Endothelial cell of umbilical vein (primary cell): ENCODE data around the gene ANKH. TPM values are rescaled to one million over a fixed set of nuclear protein-coding genes. Genes with fewer than 3 reads are reported as not detected.

ENCODE experiments used
- BruUV-seq: library from RNA; stranded (reverse); fragments of 400-500 nt; replicated peaks from 2 replicates; lab custom pipeline; 2021; lab: Mats Ljungman, UMichigan
- CTCF ChIA-PET: fragments of 300-600, 350-600 bp; sonication (Branson Sonifier 250); formaldehyde crosslinking; loops from one replicate; lab custom pipeline; 2021; ENCODE audit warnings: antibody characterized with exemption, inconsistent platforms; lab: Charles Lee
- POLR2A ChIA-PET: fragments of 300-600, 350-600 bp; sonication (Branson Sonifier 250); formaldehyde crosslinking; loops from one replicate; lab custom pipeline; 2021; ENCODE audit warnings: antibody characterized with exemption, inconsistent platforms; lab: Charles Lee
- DNase-seq: peaks from one replicate; pipeline ENCODE4 v3.0.0-alpha.2; 2011; ENCODE audit warnings: low read depth, low spot score
- FAIRE-seq: peaks from 2 replicates; lab custom pipeline; 2011; peaks lifted over from hg19 to GRCh38; lab: Jason Lieb, UNC
- H2AFZ ChIP-seq: 2 replicates; pipeline ENCODE4 v1.6.0; 2012; ENCODE audit warnings: low read depth, low read length, control low read depth, inconsistent platforms
- H3K27ac ChIP-seq: 2 replicates; pipeline ENCODE4 v1.5.1; 2011; ENCODE audit warnings: low read depth, mild to moderate bottlenecking, control low read depth, low read length, moderate library complexity; ENCODE audit not compliant: insufficient read depth
- H3K27me3 ChIP-seq, 2 experiments: 2 replicates each; pipeline versions ENCODE4 v1.6.0 to v1.6.1; 2011; ENCODE audit warnings: low read length in 2 of 2, mixed read lengths in 1 of 2; ENCODE audit not compliant: control insufficient read depth in 2 of 2, insufficient read depth in 2 of 2
- H3K36me3 ChIP-seq, 2 experiments: 2 replicates in 1 of 2; 3 replicates in 1 of 2; pipeline ENCODE4 v1.5.1; 2011; ENCODE audit warnings: low read length in 2 of 2, mild to moderate bottlenecking in 1 of 2, moderate library complexity in 1 of 2; ENCODE audit not compliant: control insufficient read depth in 2 of 2, insufficient read depth in 2 of 2; ENCODE audit errors: extremely low read depth in 1 of 2
- H3K4me1 ChIP-seq: 3 replicates; pipeline ENCODE4 v1.5.1; 2011; ENCODE audit warnings: mild to moderate bottlenecking, low read length; ENCODE audit not compliant: control insufficient read depth, insufficient read depth; ENCODE audit errors: extremely low read depth
- H3K4me2 ChIP-seq: 2 replicates; pipeline ENCODE4 v1.6.1; 2011; ENCODE audit warnings: low read length, control low read depth, mixed read lengths; ENCODE audit not compliant: insufficient read depth
- H3K4me3 ChIP-seq, 3 experiments: fragments of 200-600 bp in 1 of 3; sonication (generic), shearing (Covaris generic) in 1 of 3; replicated peaks in 1 of 3; 2 replicates each; pipeline ENCODE4 v1.5.1; 2011 to 2016; ENCODE audit warnings: control low read depth in 3 of 3, low read length in 3 of 3, mild to moderate bottlenecking in 2 of 3, inconsistent platforms in 1 of 3, low read depth in 1 of 3, moderate library complexity in 1 of 3; ENCODE audit not compliant: insufficient read depth in 1 of 3
- H3K79me2 ChIP-seq: 2 replicates; pipeline ENCODE4 v1.6.0; 2012; ENCODE audit warnings: low read length, inconsistent platforms; ENCODE audit not compliant: control insufficient read depth, insufficient read depth
- H3K9ac ChIP-seq: replicated peaks from 2 replicates; pipeline ENCODE3; 2011; ENCODE audit warnings: low read length, control low read depth; ENCODE audit not compliant: insufficient read depth; ENCODE audit errors: extremely low read depth
- H3K9me1 ChIP-seq: replicated peaks from 3 replicates; pipeline ENCODE4 v1.6.0; 2011; ENCODE audit warnings: mild to moderate bottlenecking, low read length; ENCODE audit not compliant: control insufficient read depth, insufficient read depth; ENCODE audit errors: extremely low read depth
- H3K9me3 ChIP-seq: replicated peaks from 2 replicates; pipeline ENCODE4 v1.5.1; 2012; ENCODE audit warnings: low read length, inconsistent platforms; ENCODE audit not compliant: control insufficient read depth, insufficient read depth
- H4K20me1 ChIP-seq: replicated peaks from 2 replicates; pipeline ENCODE3; 2011; ENCODE audit warnings: mild to moderate bottlenecking, low read length; ENCODE audit not compliant: control insufficient read depth, insufficient read depth; ENCODE audit errors: extremely low read depth
- CTCF ChIP-seq, 2 donors: IDR thresholded peaks; 1 replicate in 1 of 2; 2 replicates in 1 of 2; pipeline ENCODE4 v1.5.1; 2011; ENCODE audit warnings: low read length in 2 of 2, mild to moderate bottlenecking in 2 of 2, moderate library complexity in 2 of 2, control low read depth in 1 of 2, inconsistent platforms in 1 of 2, low read depth in 1 of 2; ENCODE audit not compliant: insufficient read depth in 1 of 2; ENCODE audit errors: extremely low read depth in 1 of 2
- EZH2 ChIP-seq: IDR thresholded peaks from 2 replicates; pipeline ENCODE4 v1.6.1; 2012; ENCODE audit warnings: borderline replicate concordance, low read depth, mild to moderate bottlenecking, moderate library complexity, low read length, inconsistent platforms; ENCODE audit not compliant: severe bottlenecking
- FOS ChIP-seq: IDR thresholded peaks from 2 replicates; pipeline ENCODE4 v1.6.1; 2011; ENCODE audit warnings: mild to moderate bottlenecking, low read length, moderate library complexity, borderline replicate concordance; ENCODE audit not compliant: insufficient read depth
- GATA2 ChIP-seq: IDR thresholded peaks from 2 replicates; pipeline ENCODE4 v1.7.0; 2011; ENCODE audit warnings: low read depth, mild to moderate bottlenecking, moderate library complexity, mixed read lengths, low read length; ENCODE audit not compliant: insufficient read length, insufficient read depth
- JUN ChIP-seq: IDR thresholded peaks from 2 replicates; pipeline ENCODE4 v1.6.1; 2011; ENCODE audit warnings: borderline replicate concordance, low read depth; ENCODE audit not compliant: insufficient read length, insufficient read depth
- MAX ChIP-seq: IDR thresholded peaks from 2 replicates; pipeline ENCODE4 v1.6.1; 2011; ENCODE audit not compliant: insufficient read depth, insufficient read length
- MYC ChIP-seq: IDR thresholded peaks from one replicate; pipeline ENCODE4 v1.6.1; 2011; ENCODE audit warnings: mild to moderate bottlenecking, low read depth, low read length
- POLR2A ChIP-seq: IDR thresholded peaks from 2 replicates; pipeline ENCODE4 v1.6.1; 2012; ENCODE audit warnings: low read depth, mild to moderate bottlenecking, control low read depth, low read length
- POLR2AphosphoS5 ChIP-seq: IDR thresholded peaks from 2 replicates; pipeline ENCODE4 v1.6.1; 2012; ENCODE audit warnings: low read depth, mild to moderate bottlenecking, control low read depth, low read length, moderate library complexity; ENCODE audit not compliant: insufficient read depth
- dilution Hi-C: fragments of 300-500 bp; cut with MboI; formaldehyde crosslinking; loops from one replicate; pipeline ENCODE4 v1.15.0; 2019; ENCODE audit warnings: low sequenced_read_pairs; ENCODE audit not compliant: extremely low pct_ligation_motif_present
- intact Hi-C: fragments of 100-400 bp; cut with micrococcal nuclease; formaldehyde crosslinking; loops from one replicate; pipeline ENCODE4 v1.10.0; 2022
- polyA plus RNA-seq, 4 experiments: library from polyadenylated mRNA; depleted of rRNA in 3 of 4; stranded (reverse) in 3 of 4; unstranded in 1 of 4; fragments of >200 nt; gene quantifications; 2 replicates each; pipeline versions ENCODE4 v1.2.1 to v1.2.3, GENCODE V29; 2011 to 2012; ENCODE audit warnings: missing spikeins in 1 of 4
- total RNA-seq: library from RNA; stranded (reverse); gene quantifications from 2 replicates; pipeline ENCODE4 v1.2.3, GENCODE V29; 2021

The ANKH gene
- total and polyA plus RNA-seq, 2 donors (not counting 3 experiments of a cell fraction or from before 2014, with no cell fraction given): 12.7 to 31.4 TPM

GRCh38 chr5:14702238-14702839 lies 169.2 kb downstream of the ANKH start:
- Histone ChIP-seq H3K9me3 (no peaks in the 10 kb centered on the region), H3K36me3 (peaks cover 5 to 10% of the 10 kb centered on the region in 2 experiments), H3K4me1 (peaks cover 13% of the 10 kb centered on the region), H2AFZ (no peak overlapping the region), H3K4me2 (no peak overlapping the region), H3K9me1 (no peaks in the 10 kb centered on the region), H4K20me1 (no peaks in the 10 kb centered on the region), H3K27me3 (no peaks in the 10 kb centered on the region), H3K9ac (no peak overlapping the region), H3K4me3 (no peak overlapping the region), H3K27ac (no peak overlapping the region), H3K79me2 (no peaks in the 10 kb centered on the region)
- no TSS peak for BruUV-seq
- TF ChIP-seq MYC (no peak), CTCF (IDR thresholded peaks at IDR 0.05; ENCODE audit: extremely low read depth in 1 of 2, insufficient read depth in 1 of 2, low read depth in 1 of 2, low read length in 2 of 2) (no peak), EZH2 (no peak), POLR2A (no peak), POLR2AphosphoS5 (no peak), MAX (no peak), GATA2 (no peak), JUN (no peak), FOS (no peak)
- ChIA-PET POLR2A (no interaction called here), CTCF (interaction anchor here (1.6 to 3.6 kb wide), 3 partner anchors 17 to 302 kb away, joined by 3 to 20 read pairs (median 3); no protein-coding TSS in a partner anchor)
- intact Hi-C loops (no loop called here), dilution Hi-C loops (no loop called here)
- no peak for FAIRE-seq
- no peak for DNase-seq
